Measurements from ENCODE around the gene EFNB3.
A peak's percentile ranks its signal among the peaks of the same experiment; 100 is the strongest.

EFNB3 gene

GRCh38 chr17:7700510-7700909, 4.5 kb upstream of the EFNB3 start:
- DNase-seq, result no peak

- no peak for DNase-seq
Measured at GRCh38 chr17:7701681-7702080, 3.3 kb upstream of the EFNB3 start.

- no peak for DNase-seq
Measured at GRCh38 chr17:7702776-7703175, 2.2 kb upstream of the EFNB3 start.

- DNase-seq, result peak; percentile 95
Measured at GRCh38 chr17:7703584-7704479, 1.2 kb upstream of the EFNB3 start.

- peak; percentile 70 for DNase-seq
Measured at GRCh38 chr17:7705269-7706255, 560 bp downstream of the EFNB3 start.

- DNase-seq, result peak; percentile 49
Measured at GRCh38 chr17:7706631-7707354, 1.8 kb downstream of the EFNB3 start.

GRCh38 chr17:7707446-7707845, 2.4 kb downstream of the EFNB3 start:
- no peak for DNase-seq

- no peak for DNase-seq
Measured at GRCh38 chr17:7707858-7708750, 3.1 kb downstream of the EFNB3 start.

GRCh38 chr17:7709031-7709430, 4.0 kb downstream of the EFNB3 start:
- no peak for DNase-seq

- DNase-seq, result no peak
Measured at GRCh38 chr17:7710301-7710700, 5.3 kb downstream of the EFNB3 start.

GRCh38 chr17:7711051-7711755, 6.2 kb downstream of the EFNB3 start:
- peak; percentile 66 for DNase-seq

- DNase-seq, result peak; percentile 61
Measured at GRCh38 chr17:7712111-7712771, 7.2 kb downstream of the EFNB3 start.

- no peak for DNase-seq
Measured at GRCh38 chr17:7713782-7714181, 8.8 kb downstream of the EFNB3 start.

GRCh38 chr17:7714721-7715594, 10.0 kb downstream of the EFNB3 start:
- DNase-seq, result peak; percentile 63

- peak; percentile 91 for DNase-seq
Measured at GRCh38 chr17:7715936-7716886, 11.2 kb downstream of the EFNB3 start.

- DNase-seq, result peak; percentile 99
Measured at GRCh38 chr17:7716901-7717755, 12.1 kb downstream of the EFNB3 start, which contains the start of gene DNAH2. Gene DNAH2 (plus strand): TSS chr17:7717744. CDS start chr17:7719735, 1,991 bp downstream.

- DNase-seq, result peak; percentile 93
Measured at GRCh38 chr17:7717756-7718350, 12.9 kb downstream of the EFNB3 start.
